NK-92 (cell line): ENCODE measurements around the gene C1orf232.

Source experiments
- DNase-seq: peaks from one replicate; lab custom pipeline; 2025; ENCODE audit not compliant: unreplicated experiment; lab: John Stamatoyannopoulos, UW

The C1orf232 gene

DNA sequence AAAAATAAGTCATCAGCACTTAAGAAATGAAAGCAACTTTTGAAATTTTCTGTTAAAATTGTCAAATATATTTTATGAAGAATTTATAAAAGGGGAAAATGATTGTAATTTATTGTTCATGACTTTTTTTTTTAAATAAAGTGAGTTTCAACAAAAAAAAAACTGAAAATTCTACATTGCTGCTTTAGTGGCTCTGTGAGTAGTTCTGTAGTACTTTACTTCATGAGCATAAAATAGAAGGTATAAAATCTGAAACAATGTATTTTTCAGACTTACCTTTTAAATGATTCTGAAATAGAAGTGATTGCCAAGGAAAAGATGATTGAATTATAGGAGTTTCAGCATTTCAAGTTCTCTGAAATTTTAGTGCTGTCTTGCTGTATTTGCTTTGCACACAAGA, 43.4 kb downstream of the C1orf232 start:
- DNase-seq: no peak

GRCh38 chr1:26124418-26125331, 44.1 kb downstream of the C1orf232 start:
- DNase-seq: no peak

DNA sequence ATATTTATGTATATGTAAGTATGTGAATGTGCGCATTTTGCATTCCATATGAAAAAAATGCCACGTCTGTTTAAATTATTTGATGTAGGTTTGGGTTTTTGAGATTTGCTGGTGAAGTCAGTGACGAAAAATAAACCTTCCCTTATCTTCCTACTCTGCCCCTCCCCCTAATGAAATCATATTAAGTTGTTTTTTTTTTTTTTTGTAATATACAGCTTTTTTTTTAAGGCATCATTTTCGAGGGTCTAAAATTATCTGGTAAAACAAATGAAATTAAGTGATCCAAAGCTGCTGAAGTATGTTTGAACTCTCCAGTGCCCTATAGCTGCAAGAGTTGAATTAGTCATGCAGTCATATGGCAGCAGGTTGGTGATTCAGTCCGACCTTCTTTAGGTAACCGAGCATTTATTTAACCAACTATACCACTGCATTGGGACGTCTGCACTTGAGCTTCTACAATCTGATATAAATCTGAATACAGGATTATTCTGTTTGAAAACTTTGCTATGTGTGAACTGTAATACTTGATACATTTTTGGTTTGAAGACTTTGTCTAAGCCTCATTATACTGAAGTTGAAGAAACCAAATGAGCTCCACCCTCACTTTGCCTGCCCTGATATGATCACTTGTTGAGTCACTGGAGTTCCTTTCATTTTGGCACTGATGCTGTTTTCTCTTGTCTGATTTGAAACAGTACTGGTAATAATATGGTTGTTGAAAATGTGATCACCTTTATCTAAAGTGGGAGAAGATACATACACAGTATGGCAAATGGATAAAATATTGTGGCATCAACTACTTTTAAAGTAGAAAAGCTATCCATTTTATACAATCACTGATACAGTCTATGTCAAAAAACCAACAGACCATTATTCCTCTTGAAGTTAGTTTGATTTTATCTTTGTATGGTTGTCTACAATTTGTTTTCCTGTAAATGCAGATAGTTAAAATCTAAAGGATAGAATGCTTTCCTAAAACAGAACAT, 45.5 kb downstream of the C1orf232 start:
- DNase-seq: no peak

DNA sequence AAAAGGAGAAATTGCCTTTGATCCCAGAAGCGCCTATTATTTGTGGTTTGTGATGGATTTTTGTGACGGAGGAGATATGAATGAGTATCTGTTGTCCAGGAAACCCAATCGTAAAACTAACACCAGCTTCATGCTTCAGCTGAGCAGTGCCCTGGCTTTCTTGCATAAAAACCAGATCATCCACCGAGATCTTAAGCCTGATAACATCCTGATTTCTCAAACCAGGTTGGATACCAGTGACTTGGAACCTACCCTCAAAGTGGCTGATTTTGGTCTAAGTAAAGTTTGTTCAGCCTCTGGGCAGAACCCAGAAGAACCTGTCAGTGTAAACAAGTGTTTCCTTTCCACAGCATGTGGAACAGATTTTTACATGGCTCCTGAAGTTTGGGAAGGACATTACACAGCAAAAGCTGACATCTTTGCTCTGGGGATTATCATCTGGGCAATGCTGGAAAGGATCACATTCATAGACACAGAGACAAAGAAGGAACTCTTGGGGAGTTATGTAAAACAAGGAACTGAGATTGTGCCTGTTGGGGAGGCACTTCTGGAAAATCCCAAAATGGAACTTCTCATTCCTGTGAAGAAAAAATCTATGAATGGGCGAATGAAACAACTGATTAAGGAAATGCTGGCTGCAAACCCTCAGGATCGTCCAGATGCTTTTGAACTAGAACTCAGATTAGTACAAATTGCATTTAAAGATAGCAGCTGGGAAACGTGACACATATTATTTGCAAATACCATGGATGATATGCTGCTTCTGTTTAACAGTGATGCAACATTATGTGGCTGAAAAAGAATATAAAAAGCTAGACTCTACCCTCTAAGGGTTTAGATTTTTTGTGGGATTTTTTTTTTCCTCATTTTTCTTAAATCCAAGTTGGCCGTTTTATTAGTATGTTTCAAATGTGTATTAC, 46.6 kb downstream of the C1orf232 start:
- DNase-seq: no peak

DNA sequence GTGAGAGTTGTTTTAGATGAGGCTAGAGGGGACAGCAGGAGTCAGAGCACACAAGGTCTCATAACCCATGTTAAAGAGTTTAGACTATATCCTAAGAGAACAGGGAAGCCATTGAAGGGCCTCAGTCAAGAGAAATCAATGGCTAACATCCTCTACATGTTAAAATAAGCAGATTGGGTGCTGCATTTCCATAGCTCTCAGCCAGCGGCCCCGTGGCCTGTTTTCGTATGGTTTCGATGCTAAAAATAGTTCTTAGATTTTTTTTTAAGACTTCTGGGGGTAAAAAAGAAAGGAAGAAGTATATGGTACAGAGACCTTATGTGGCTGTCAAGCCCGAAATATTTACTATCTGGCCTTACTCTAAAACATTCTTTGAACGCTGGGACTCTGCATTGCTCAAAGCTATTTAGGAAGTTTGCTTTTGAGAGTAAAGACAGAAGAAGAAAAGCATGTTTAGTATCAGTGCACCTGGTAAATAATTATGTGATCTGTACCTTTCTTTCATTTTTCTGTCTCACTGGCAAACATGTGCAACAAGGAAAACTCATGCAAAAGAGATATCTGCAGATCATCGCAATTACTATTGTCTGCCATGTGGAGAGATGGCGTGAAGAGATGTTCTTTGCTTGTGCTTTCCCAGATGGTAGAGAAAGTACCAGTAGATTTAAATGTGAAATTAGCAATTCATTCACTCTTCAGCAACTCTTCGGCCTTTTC, 48.7 kb downstream of the C1orf232 start:
- DNase-seq: no peak

GRCh38 chr1:26114165-26114927, 54.4 kb downstream of the C1orf232 start:
- DNase-seq: no peak
